Skeletal muscle tissue (tissue), 4 donors: Measurements from ENCODE around the gene CASP9. TPM values are rescaled to one million over a fixed set of nuclear protein-coding genes. Genes with fewer than 3 reads are reported as not detected.

Experiments used
- H3K27ac ChIP-seq: one replicate; pipeline ENCODE4 v1.7.0; 2013; ENCODE audit warnings: mild to moderate bottlenecking, low read depth, low read length, inconsistent platforms
- H3K27me3 ChIP-seq, 3 donors: one replicate each; pipeline ENCODE4 v1.7.0; 2013; ENCODE audit warnings: low read length in 3 of 3; ENCODE audit not compliant: control insufficient read depth in 3 of 3, insufficient read depth in 3 of 3
- H3K36me3 ChIP-seq, 3 donors: one replicate each; pipeline ENCODE4 v1.7.0; 2013; ENCODE audit warnings: low read length in 3 of 3; ENCODE audit not compliant: control insufficient read depth in 3 of 3, insufficient read depth in 3 of 3
- H3K4me1 ChIP-seq, 3 donors: one replicate each; pipeline ENCODE4 v1.7.0; 2013; ENCODE audit warnings: low read length in 3 of 3, mild to moderate bottlenecking in 3 of 3; ENCODE audit not compliant: control insufficient read depth in 3 of 3, insufficient read depth in 3 of 3
- H3K4me3 ChIP-seq, 3 donors: one replicate each; pipeline ENCODE4 v1.7.0; 2013; ENCODE audit warnings: low read length in 3 of 3
- H3K9ac ChIP-seq, 3 donors: one replicate each; pipeline ENCODE4 v1.7.0; 2013; ENCODE audit warnings: low read length in 3 of 3, mild to moderate bottlenecking in 3 of 3, moderate library complexity in 2 of 3, low read depth in 1 of 3
- H3K9me3 ChIP-seq, 3 donors: one replicate each; pipeline ENCODE4 v1.7.0; 2013; ENCODE audit warnings: low read length in 3 of 3; ENCODE audit not compliant: control insufficient read depth in 3 of 3
- total RNA-seq: library from RNA; depleted of rRNA; stranded (reverse); fragments of >200 nt; gene quantifications from one replicate; pipeline ENCODE4 v1.2.3, GENCODE V29; 2014
- donor health status: Osteomylitis.

Gene CASP9
- total RNA-seq, 1 donor from 2014 or later, result 9.9 TPM

GRCh38 chr1:15546641-15547040 lies 22.6 kb upstream of the CASP9 start:
- Histone ChIP-seq H3K27me3 (no peaks in the 10 kb centered on the region), H3K9me3 (no peaks in the 10 kb centered on the region), H3K9ac (no peak overlapping the region), H3K4me1 (no peaks in the 10 kb centered on the region), H3K36me3 (peaks cover 23 to 48% (median 35%) of the 10 kb centered on the region in 3 donors), H3K27ac (no peak overlapping the region), H3K4me3 (no peak overlapping the region)

- no peak overlapping the region for H3K9ac ChIP-seq
- H3K36me3 ChIP-seq, result peaks cover 30 to 49% (median 46%) of the 10 kb centered on the region in 3 donors
- H3K27me3 ChIP-seq, result no peaks in the 10 kb centered on the region
- H3K4me1 ChIP-seq, result no peaks in the 10 kb centered on the region
- H3K9me3 ChIP-seq, result no peaks in the 10 kb centered on the region
- no peak overlapping the region for H3K27ac ChIP-seq
- no peak overlapping the region for H3K4me3 ChIP-seq
Observed at GRCh38 chr1:15543589-15544568, 19.9 kb upstream of the CASP9 start.

DNA sequence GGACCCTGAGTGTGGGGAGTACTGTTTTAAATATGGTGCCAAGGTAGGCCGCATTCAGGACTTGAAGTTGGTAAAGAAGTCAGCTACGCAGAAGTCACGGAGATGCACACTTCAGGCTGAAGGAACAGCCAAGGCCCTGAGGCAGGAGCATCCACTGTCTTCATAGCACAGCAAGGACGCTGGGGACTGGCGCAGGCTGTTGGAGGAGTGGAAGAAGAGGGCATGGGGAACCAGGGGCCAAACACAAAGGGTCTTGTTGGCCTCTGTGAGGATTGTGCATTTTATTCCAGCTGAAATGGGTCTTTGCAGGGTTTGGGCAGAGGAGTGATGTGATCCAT lies 19.2 kb upstream of the CASP9 start:
- H3K36me3 ChIP-seq, result peaks cover 30 to 53% (median 45%) of the 10 kb centered on the region in 3 donors
- no peak overlapping the region for H3K9ac ChIP-seq
- H3K4me1 ChIP-seq, result no peaks in the 10 kb centered on the region
- H3K4me3 ChIP-seq, result no peak overlapping the region
- no peaks in the 10 kb centered on the region for H3K9me3 ChIP-seq
- no peaks in the 10 kb centered on the region for H3K27me3 ChIP-seq
- no peak overlapping the region for H3K27ac ChIP-seq

DNA sequence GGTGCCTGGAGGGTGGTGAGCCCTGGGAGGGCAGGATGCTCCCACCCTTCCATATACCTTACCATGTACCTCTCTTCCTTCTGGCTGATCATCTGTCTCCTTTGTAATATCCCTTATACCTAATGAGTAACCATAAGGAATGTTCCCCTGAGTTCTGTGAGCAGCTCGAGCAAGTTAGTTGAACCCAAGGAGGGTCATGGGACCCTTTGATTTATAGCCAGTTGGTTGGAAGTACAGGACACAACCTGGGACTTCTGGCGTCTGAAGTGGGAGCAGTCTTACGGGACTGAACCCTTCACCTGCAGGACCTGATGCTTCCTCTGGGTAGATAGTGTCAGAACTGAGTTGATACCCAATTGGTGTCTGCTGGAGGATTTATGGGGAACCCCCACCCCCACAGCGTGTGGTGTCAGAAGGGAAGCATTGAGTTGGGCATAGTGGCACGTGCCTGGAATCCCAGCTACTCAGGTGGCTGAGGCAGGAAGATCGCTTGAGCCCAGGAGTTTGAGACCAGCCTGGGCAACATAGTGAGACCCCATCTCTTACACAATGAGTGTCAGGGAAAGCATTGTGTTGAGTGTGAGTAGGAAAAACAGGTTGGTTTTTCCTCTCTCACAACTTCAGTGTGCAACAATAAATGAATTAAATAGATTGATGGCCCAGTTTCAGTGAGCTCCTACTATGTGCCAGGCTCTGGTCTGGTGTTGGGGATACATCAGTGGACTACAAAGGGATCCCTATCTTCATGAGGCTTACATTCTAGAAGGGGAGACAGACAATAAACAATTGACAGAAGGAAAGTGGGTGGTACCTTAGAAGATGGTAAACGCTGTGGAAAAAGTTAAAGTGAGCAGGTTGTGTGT lies 18.6 kb upstream of the CASP9 start:
- no peaks in the 10 kb centered on the region for H3K27me3 ChIP-seq
- H3K4me3 ChIP-seq, result no peak overlapping the region
- no peak overlapping the region for H3K9ac ChIP-seq
- no peaks in the 10 kb centered on the region for H3K4me1 ChIP-seq
- peaks cover 28 to 51% (median 40%) of the 10 kb centered on the region in 3 donors for H3K36me3 ChIP-seq
- no peaks in the 10 kb centered on the region for H3K9me3 ChIP-seq
- H3K27ac ChIP-seq, result no peak overlapping the region

GRCh38 chr1:15541231-15541792 lies 17.3 kb upstream of the CASP9 start:
- Histone ChIP-seq H3K27me3 (no peaks in the 10 kb centered on the region), H3K36me3 (peaks cover 34 to 49% (median 41%) of the 10 kb centered on the region in 3 donors), H3K4me1 (no peaks in the 10 kb centered on the region), H3K27ac (no peak overlapping the region), H3K4me3 (no peak overlapping the region), H3K9ac (no peak overlapping the region), H3K9me3 (no peaks in the 10 kb centered on the region)

DNA sequence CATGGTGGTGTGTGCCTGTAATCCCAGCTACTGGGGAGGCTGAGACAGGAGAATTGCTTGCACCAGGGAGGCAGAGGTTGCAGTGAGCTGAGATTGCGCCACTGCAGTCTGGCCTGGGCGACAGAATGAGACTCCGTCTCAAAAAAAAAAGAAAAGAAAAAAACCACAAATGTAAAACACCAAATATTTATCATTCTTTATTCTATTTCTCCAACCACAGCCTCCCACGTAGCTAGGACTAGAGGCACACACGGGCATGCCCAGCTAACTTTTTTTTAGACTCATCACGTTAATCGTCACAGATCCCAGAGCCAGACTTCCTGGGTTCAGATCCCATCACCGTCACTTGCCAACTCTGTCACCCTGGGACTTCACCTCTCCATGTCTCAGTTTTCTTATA lies 16.2 kb upstream of the CASP9 start:
- Histone ChIP-seq H3K36me3 (peaks cover 38 to 51% (median 38%) of the 10 kb centered on the region in 3 donors), H3K27ac (no peak overlapping the region)

DNA sequence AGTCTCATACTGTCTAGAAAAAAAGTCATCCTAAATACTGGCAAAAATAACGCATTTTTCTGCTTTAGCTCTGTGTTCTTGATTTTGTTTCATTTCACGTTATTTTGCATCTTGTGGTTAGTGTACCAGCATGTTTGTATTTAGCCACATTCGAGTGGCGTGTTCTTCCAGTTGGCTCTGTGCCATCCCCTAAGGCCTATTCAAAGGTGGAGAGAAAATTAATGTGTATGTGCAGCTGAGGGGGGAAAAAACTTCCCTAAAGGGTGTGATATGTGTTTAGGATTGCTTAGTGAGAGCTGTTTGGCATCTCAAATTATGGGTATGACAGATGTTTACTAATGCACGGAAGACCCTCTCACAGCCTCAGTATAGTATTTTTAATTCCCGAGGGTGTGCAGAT lies 14.8 kb upstream of the CASP9 start:
- Histone ChIP-seq H3K36me3 (peaks cover 38 to 47% (median 44%) of the 10 kb centered on the region in 3 donors), H3K27ac (no peak overlapping the region), H3K4me3 (no peak overlapping the region), H3K9ac (no peak overlapping the region), H3K27me3 (no peaks in the 10 kb centered on the region), H3K9me3 (no peaks in the 10 kb centered on the region), H3K4me1 (no peaks in the 10 kb centered on the region)

More for the DNA sequence above, 16.2 kb upstream of the CASP9 start:
- H3K9ac ChIP-seq, result no peak overlapping the region
- H3K27me3 ChIP-seq, result no peaks in the 10 kb centered on the region
- no peaks in the 10 kb centered on the region for H3K9me3 ChIP-seq
- no peak overlapping the region for H3K4me3 ChIP-seq
- H3K4me1 ChIP-seq, result no peaks in the 10 kb centered on the region

- H3K27me3 ChIP-seq, result no peaks in the 10 kb centered on the region
- no peak overlapping the region for H3K27ac ChIP-seq
- H3K36me3 ChIP-seq, result peaks cover 9 to 25% (median 15%) of the 10 kb centered on the region in 3 donors
- H3K4me1 ChIP-seq, result peaks cover 7 to 8% (median 8%) of the 10 kb centered on the region in 3 donors
- H3K4me3 ChIP-seq, result no peak overlapping the region
- no peaks in the 10 kb centered on the region for H3K9me3 ChIP-seq
- H3K9ac ChIP-seq, result no peak overlapping the region
Observed at GRCh38 chr1:15531682-15532081, 7.7 kb upstream of the CASP9 start.

- no peak overlapping the region for H3K9ac ChIP-seq
- H3K4me1 ChIP-seq, result peaks cover 9 to 11% (median 10%) of the 10 kb centered on the region in 3 donors
- no peaks in the 10 kb centered on the region for H3K9me3 ChIP-seq
- H3K4me3 ChIP-seq, result no peak overlapping the region
- no peak overlapping the region for H3K27ac ChIP-seq
- H3K36me3 ChIP-seq, result peaks cover 7 to 22% (median 12%) of the 10 kb centered on the region in 3 donors
- no peaks in the 10 kb centered on the region for H3K27me3 ChIP-seq
Observed at GRCh38 chr1:15531003-15531402, 7.0 kb upstream of the CASP9 start.
